ENCODE results near the gene GLIPR2.

The GLIPR2 gene

GRCh38 chr9:36165826-36166167 is 29.3 kb downstream of the GLIPR2 start:
- no peak overlapping the region for H3K27ac ChIP-seq (replicated peaks; ENCODE audit: low read length)
- H3K9ac ChIP-seq (ENCODE audit: low read depth, low read length, poor library complexity), result no peak overlapping the region

GRCh38 chr9:36166168-36166927 is 29.8 kb downstream of the GLIPR2 start:
- Histone ChIP-seq H3K36me3 (replicated peaks in 1 of 2; ENCODE audit: control insufficient read depth in 2 of 2, insufficient read depth in 2 of 2, low read length in 2 of 2) (no peaks in the 10 kb centered on the region), H3K9ac (ENCODE audit: low read depth, low read length, poor library complexity) (no peak overlapping the region), H3K18ac (ENCODE audit: low read length) (peak overlapping the region; percentile 86), H3K9me3 (replicated peaks in 1 of 2; ENCODE audit: control insufficient read depth in 2 of 2, insufficient read depth in 1 of 2, low read depth in 1 of 2, low read length in 2 of 2) (no peaks in the 10 kb centered on the region), H4K8ac (ENCODE audit: low read depth, low read length) (no peak overlapping the region), H3K4me3 (ENCODE audit: low read length in 2 of 2) (peak overlapping the region in 1 of 2 donors; percentile 68), H2BK5ac (ENCODE audit: low read length) (no peak overlapping the region), H3K4ac (ENCODE audit: low read length) (peak overlapping the region; percentile 53), H3K27ac (replicated peaks; ENCODE audit: low read length) (no peak overlapping the region), H3K79me1 (ENCODE audit: low read depth, low read length) (no peaks in the 10 kb centered on the region), H3K23ac (ENCODE audit: low read depth, low read length, poor library complexity) (no peak overlapping the region), H3K14ac (ENCODE audit: low read length) (no peak overlapping the region), H4K91ac (ENCODE audit: low read depth, low read length, poor library complexity) (no peak overlapping the region), H2BK120ac (ENCODE audit: low read depth, low read length) (no peak overlapping the region), H2BK15ac (ENCODE audit: low read length) (peak overlapping the region; percentile 24), H3K4me1 (ENCODE audit: control insufficient read depth in 2 of 2, insufficient read depth in 1 of 2, low read depth in 1 of 2, low read length in 2 of 2) (peaks cover 11 to 21% of the 10 kb centered on the region in 2 donors), H2AK5ac (ENCODE audit: low read depth, low read length) (peak overlapping the region; percentile 72), H3K27me3 (ENCODE audit: control insufficient read depth in 3 of 3, insufficient read depth in 3 of 3, low read depth in 1 of 3, low read length in 3 of 3) (peaks cover 0 to 22% (median 0%) of the 10 kb centered on the region in 3 experiments), H2AFZ (ENCODE audit: low read length) (peak overlapping the region; percentile 89), H2BK12ac (ENCODE audit: low read length) (no peak overlapping the region), H3K4me2 (ENCODE audit: insufficient read depth, low read length, poor library complexity, severe bottlenecking) (peak overlapping the region; percentile 67)
- no CpG with 5 or more reads among the region's 58 CpGs for WGBS, 2 donors (ENCODE audit: extremely low coverage in 2 of 2, insufficient read length in 2 of 2, insufficient replicate concordance in 1 of 2)
- DNase-seq (ENCODE audit: low spot score), result peak; percentile 74

More at GRCh38 chr9:36165826-36166167, 29.3 kb downstream of the GLIPR2 start:
- no peak overlapping the region for H2BK12ac ChIP-seq (ENCODE audit: low read length)
- H2AK5ac ChIP-seq (ENCODE audit: low read depth, low read length), result no peak overlapping the region
- H3K9me3 ChIP-seq (replicated peaks in 1 of 2; ENCODE audit: control insufficient read depth in 2 of 2, insufficient read depth in 1 of 2, low read depth in 1 of 2, low read length in 2 of 2), result no peaks in the 10 kb centered on the region
- no peak overlapping the region for H4K91ac ChIP-seq (ENCODE audit: low read depth, low read length, poor library complexity)
- peaks cover 0 to 17% (median 0%) of the 10 kb centered on the region in 3 experiments for H3K27me3 ChIP-seq (ENCODE audit: control insufficient read depth in 3 of 3, insufficient read depth in 3 of 3, low read depth in 1 of 3, low read length in 3 of 3)
- no peak overlapping the region for H3K4me2 ChIP-seq (ENCODE audit: insufficient read depth, low read length, poor library complexity, severe bottlenecking)
- H3K4ac ChIP-seq (ENCODE audit: low read length), result no peak overlapping the region
- H3K4me1 ChIP-seq (ENCODE audit: control insufficient read depth in 2 of 2, insufficient read depth in 1 of 2, low read depth in 1 of 2, low read length in 2 of 2), result peaks cover 11 to 25% of the 10 kb centered on the region in 2 donors
- DNase-seq (ENCODE audit: low spot score), result no peak
- no peak overlapping the region for H3K4me3 ChIP-seq (ENCODE audit: low read length in 2 of 2)
- no peak overlapping the region for H3K14ac ChIP-seq (ENCODE audit: low read length)
- peak overlapping the region; percentile 24 for H2BK15ac ChIP-seq (ENCODE audit: low read length)
- no peak overlapping the region for H3K18ac ChIP-seq (ENCODE audit: low read length)
- no peaks in the 10 kb centered on the region for H3K79me1 ChIP-seq (ENCODE audit: low read depth, low read length)
- no CpG with 5 or more reads among the region's 12 CpGs for WGBS, 2 donors (ENCODE audit: extremely low coverage in 2 of 2, insufficient read length in 2 of 2, insufficient replicate concordance in 1 of 2)
- no peak overlapping the region for H3K23ac ChIP-seq (ENCODE audit: low read depth, low read length, poor library complexity)
- H2BK120ac ChIP-seq (ENCODE audit: low read depth, low read length), result no peak overlapping the region
- H4K8ac ChIP-seq (ENCODE audit: low read depth, low read length), result no peak overlapping the region
- no peak overlapping the region for H2BK5ac ChIP-seq (ENCODE audit: low read length)
- peak overlapping the region; percentile 89 for H2AFZ ChIP-seq (ENCODE audit: low read length)
- H3K36me3 ChIP-seq (replicated peaks in 1 of 2; ENCODE audit: control insufficient read depth in 2 of 2, insufficient read depth in 2 of 2, low read length in 2 of 2), result no peaks in the 10 kb centered on the region

- H3K36me3 ChIP-seq (replicated peaks in 1 of 2; ENCODE audit: control insufficient read depth in 2 of 2, insufficient read depth in 2 of 2, low read length in 2 of 2), result no peaks in the 10 kb centered on the region
- no CpG with 5 or more reads among the region's 6 CpGs for WGBS, 2 donors (ENCODE audit: extremely low coverage in 2 of 2, insufficient read length in 2 of 2, insufficient replicate concordance in 1 of 2)
- no peak within 1 kb of the TSS for H3K9ac ChIP-seq (ENCODE audit: low read depth, low read length, poor library complexity)
- H2BK5ac ChIP-seq (ENCODE audit: low read length), result no peak within 1 kb of the TSS
- H3K23ac ChIP-seq (ENCODE audit: low read depth, low read length, poor library complexity), result no peak within 1 kb of the TSS
- H3K27me3 ChIP-seq (ENCODE audit: control insufficient read depth in 3 of 3, insufficient read depth in 3 of 3, low read depth in 1 of 3, low read length in 3 of 3), result peaks cover 0 to 25% (median 0%) of the 10 kb centered on the region in 3 experiments
- no peak within 1 kb of the TSS for H3K4me3 ChIP-seq (ENCODE audit: low read length in 2 of 2)
- no peak within 1 kb of the TSS for H2BK15ac ChIP-seq (ENCODE audit: low read length)
- H3K27ac ChIP-seq (replicated peaks; ENCODE audit: low read length), result no peak within 1 kb of the TSS
- no peak within 1 kb of the TSS for H2BK12ac ChIP-seq (ENCODE audit: low read length)
- H3K18ac ChIP-seq (ENCODE audit: low read length), result no peak within 1 kb of the TSS
- H3K4me1 ChIP-seq (ENCODE audit: control insufficient read depth in 2 of 2, insufficient read depth in 1 of 2, low read depth in 1 of 2, low read length in 2 of 2), result peaks cover 0 to 2% of the 10 kb centered on the region in 2 donors
- no peak within 1 kb of the TSS for H2AK5ac ChIP-seq (ENCODE audit: low read depth, low read length)
- H3K4me2 ChIP-seq (ENCODE audit: insufficient read depth, low read length, poor library complexity, severe bottlenecking), result no peak within 1 kb of the TSS
- peak within 1 kb of the TSS; percentile 63 for H2BK120ac ChIP-seq (ENCODE audit: low read depth, low read length)
- no peak within 1 kb of the TSS for H3K4ac ChIP-seq (ENCODE audit: low read length)
- no peak within 1 kb of the TSS for H3K14ac ChIP-seq (ENCODE audit: low read length)
- no peak for DNase-seq (ENCODE audit: low spot score)
- no peak within 1 kb of the TSS for H4K8ac ChIP-seq (ENCODE audit: low read depth, low read length)
- H4K91ac ChIP-seq (ENCODE audit: low read depth, low read length, poor library complexity), result no peak within 1 kb of the TSS
- no peaks in the 10 kb centered on the region for H3K9me3 ChIP-seq (replicated peaks in 1 of 2; ENCODE audit: control insufficient read depth in 2 of 2, insufficient read depth in 1 of 2, low read depth in 1 of 2, low read length in 2 of 2)
- no peaks in the 10 kb centered on the region for H3K79me1 ChIP-seq (ENCODE audit: low read depth, low read length)
- H2AFZ ChIP-seq (ENCODE audit: low read length), result no peak within 1 kb of the TSS
Measured at GRCh38 chr9:36169166-36169565, 32.6 kb downstream of the GLIPR2 start, which contains the start of gene CCIN. CCIN (plus strand) TSS chr9:36169388; CDS start chr9:36169503, 115 bp downstream.

GRCh38 chr9:36169708-36170107 is 33.2 kb downstream of the GLIPR2 start:
- H3K9ac ChIP-seq (ENCODE audit: low read depth, low read length, poor library complexity), result no peak overlapping the region
- H3K4me2 ChIP-seq (ENCODE audit: insufficient read depth, low read length, poor library complexity, severe bottlenecking), result no peak overlapping the region
- no peak overlapping the region for H2AK5ac ChIP-seq (ENCODE audit: low read depth, low read length)
- WGBS, 2 donors (ENCODE audit: extremely low coverage in 2 of 2, insufficient read length in 2 of 2, insufficient replicate concordance in 1 of 2), result no CpG with 5 or more reads among the region's 17 CpGs
- no peak overlapping the region for H2BK12ac ChIP-seq (ENCODE audit: low read length)
- peaks cover 0 to 25% (median 0%) of the 10 kb centered on the region in 3 experiments for H3K27me3 ChIP-seq (ENCODE audit: control insufficient read depth in 3 of 3, insufficient read depth in 3 of 3, low read depth in 1 of 3, low read length in 3 of 3)
- H3K27ac ChIP-seq (replicated peaks; ENCODE audit: low read length), result no peak overlapping the region
- H2AFZ ChIP-seq (ENCODE audit: low read length), result no peak overlapping the region
- H3K14ac ChIP-seq (ENCODE audit: low read length), result no peak overlapping the region
- no peak overlapping the region for H3K18ac ChIP-seq (ENCODE audit: low read length)
- H3K79me1 ChIP-seq (ENCODE audit: low read depth, low read length), result no peaks in the 10 kb centered on the region
- no peak overlapping the region for H3K23ac ChIP-seq (ENCODE audit: low read depth, low read length, poor library complexity)
- H3K4me3 ChIP-seq (ENCODE audit: low read length in 2 of 2), result no peak overlapping the region
- H3K9me3 ChIP-seq (replicated peaks in 1 of 2; ENCODE audit: control insufficient read depth in 2 of 2, insufficient read depth in 1 of 2, low read depth in 1 of 2, low read length in 2 of 2), result no peaks in the 10 kb centered on the region
- H3K4ac ChIP-seq (ENCODE audit: low read length), result no peak overlapping the region
- no peak overlapping the region for H4K8ac ChIP-seq (ENCODE audit: low read depth, low read length)
- peak overlapping the region; percentile 63 for H2BK120ac ChIP-seq (ENCODE audit: low read depth, low read length)
- H3K36me3 ChIP-seq (replicated peaks in 1 of 2; ENCODE audit: control insufficient read depth in 2 of 2, insufficient read depth in 2 of 2, low read length in 2 of 2), result no peaks in the 10 kb centered on the region
- no peak overlapping the region for H2BK15ac ChIP-seq (ENCODE audit: low read length)
- no peak for DNase-seq (ENCODE audit: low spot score)
- H4K91ac ChIP-seq (ENCODE audit: low read depth, low read length, poor library complexity), result no peak overlapping the region
- H2BK5ac ChIP-seq (ENCODE audit: low read length), result no peak overlapping the region
- peaks cover 0 to 2% of the 10 kb centered on the region in 2 donors for H3K4me1 ChIP-seq (ENCODE audit: control insufficient read depth in 2 of 2, insufficient read depth in 1 of 2, low read depth in 1 of 2, low read length in 2 of 2)
